ENCODE data around the gene PARD3. TPM values are rescaled to one million over a fixed set of nuclear protein-coding genes. Genes with fewer than 3 reads are reported as not detected.
A peak's percentile ranks its signal among the peaks of the same experiment; 100 is the strongest.

PARD3 gene
- total and polyA plus RNA-seq, 2 donors (not counting 3 experiments of a cell fraction or from before 2014, with no cell fraction given): 7.3 to 24.1 TPM

DNA sequence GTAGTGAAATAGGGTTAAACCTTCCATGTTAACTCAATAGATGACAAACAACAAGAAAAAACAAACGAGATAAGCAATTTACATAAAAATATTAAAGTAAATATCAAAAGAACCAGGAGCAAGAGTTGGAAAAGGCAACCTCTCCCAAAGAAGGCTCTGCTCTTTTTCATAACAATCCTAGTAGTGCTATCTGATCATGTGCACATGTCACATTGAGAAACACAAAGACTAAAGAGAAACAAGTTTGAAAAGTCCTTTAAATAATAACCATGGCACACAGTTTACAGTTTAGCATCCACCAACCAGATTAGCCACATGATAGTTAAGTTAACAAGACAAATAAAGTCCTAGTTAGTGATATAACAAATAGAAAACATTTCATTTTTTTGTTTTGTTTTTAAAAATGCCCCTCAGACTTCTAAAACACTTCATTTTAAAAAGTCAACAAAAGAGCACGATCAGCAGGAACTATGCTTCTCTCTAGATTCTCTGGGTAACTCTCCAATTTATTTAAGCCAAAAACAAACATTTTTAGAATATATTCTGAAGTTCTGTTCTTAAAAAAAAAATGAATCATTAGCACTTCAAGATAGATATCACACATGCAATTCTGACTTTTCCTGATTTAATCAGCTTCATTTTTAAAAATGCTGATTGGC, 110.4 kb downstream of the PARD3 start:
- Histone ChIP-seq H3K9me1 (replicated peaks; ENCODE audit: control insufficient read depth, extremely low read depth, insufficient read depth, low read length) (no peaks in the 10 kb centered on the region), H3K4me3 (replicated peaks in 1 of 3; ENCODE audit: insufficient read depth in 1 of 3, low read depth in 1 of 3, low read length in 3 of 3) (no peak overlapping the region), H3K9me3 (replicated peaks; ENCODE audit: control insufficient read depth, insufficient read depth, low read length) (no peaks in the 10 kb centered on the region), H3K9ac (replicated peaks; ENCODE audit: extremely low read depth, insufficient read depth, low read length) (no peak overlapping the region), H4K20me1 (replicated peaks; ENCODE audit: control insufficient read depth, extremely low read depth, insufficient read depth, low read length) (peaks cover 2% of the 10 kb centered on the region), H3K4me1 (ENCODE audit: control insufficient read depth, extremely low read depth, insufficient read depth, low read length) (peaks cover 25% of the 10 kb centered on the region), H2AFZ (ENCODE audit: low read depth, low read length) (no peak overlapping the region), H3K79me2 (ENCODE audit: control insufficient read depth, insufficient read depth, low read length) (peaks cover 12% of the 10 kb centered on the region), H3K36me3 (ENCODE audit: control insufficient read depth in 2 of 2, extremely low read depth in 1 of 2, insufficient read depth in 2 of 2, low read length in 2 of 2) (no peaks in the 10 kb centered on the region), H3K27me3 (ENCODE audit: control insufficient read depth in 2 of 2, insufficient read depth in 2 of 2, low read length in 2 of 2) (no peaks in the 10 kb centered on the region), H3K27ac (ENCODE audit: insufficient read depth, low read depth, low read length) (no peak overlapping the region), H3K4me2 (ENCODE audit: insufficient read depth, low read length) (no peak overlapping the region)
- DNase-seq (ENCODE audit: low read depth, low spot score) (no peak), FAIRE-seq (peak; percentile 21)
- dilution Hi-C loops (cut with MboI; ENCODE audit: extremely low pct_ligation_motif_present, low sequenced_read_pairs): no loop called here
- BruUV-seq (replicated peaks): no TSS peak
- CTCF ChIA-PET: interaction anchor here (0.6 to 1.6 kb wide), 3 partner anchors 16 to 40 kb away, joined by 4 to 7 read pairs (median 5); no protein-coding TSS in a partner anchor
- POLR2A ChIA-PET: interaction anchor here (0.7 kb wide), 1 partner anchor 18 kb away, joined by 4 read pairs; no protein-coding TSS in a partner anchor
- intact Hi-C loops (cut with micrococcal nuclease): loop anchor here (10.0 kb wide), 1 partner anchor 490 kb away; no protein-coding TSS in a partner anchor
- TF ChIP-seq FOS (IDR thresholded peaks at IDR 0.05; ENCODE audit: borderline replicate concordance, insufficient read depth, low read length) (no peak), GATA2 (IDR thresholded peaks at IDR 0.05; ENCODE audit: insufficient read depth, insufficient read length, low read depth, low read length) (no peak), POLR2A (IDR thresholded peaks at IDR 0.05; ENCODE audit: low read depth, low read length) (no peak), MYC (IDR thresholded peaks at IDR 0.05; ENCODE audit: low read depth, low read length) (no peak)
- TF ChIP-seq, protein P1, sequence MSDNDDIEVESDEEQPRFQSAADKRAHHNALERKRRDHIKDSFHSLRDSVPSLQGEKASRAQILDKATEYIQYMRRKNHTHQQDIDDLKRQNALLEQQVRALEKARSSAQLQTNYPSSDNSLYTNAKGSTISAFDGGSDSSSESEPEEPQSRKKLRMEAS (IDR thresholded peaks at IDR 0.05; ENCODE audit: insufficient read depth, insufficient read length): no peak

- Histone ChIP-seq H2AFZ (ENCODE audit: low read depth, low read length) (no peak overlapping the region), H4K20me1 (replicated peaks; ENCODE audit: control insufficient read depth, extremely low read depth, insufficient read depth, low read length) (no peaks in the 10 kb centered on the region), H3K4me1 (ENCODE audit: control insufficient read depth, extremely low read depth, insufficient read depth, low read length) (peaks cover 36% of the 10 kb centered on the region), H3K4me2 (ENCODE audit: insufficient read depth, low read length) (no peak overlapping the region), H3K4me3 (replicated peaks in 1 of 3; ENCODE audit: insufficient read depth in 1 of 3, low read depth in 1 of 3, low read length in 3 of 3) (no peak overlapping the region), H3K79me2 (ENCODE audit: control insufficient read depth, insufficient read depth, low read length) (peaks cover 18% of the 10 kb centered on the region), H3K9me3 (replicated peaks; ENCODE audit: control insufficient read depth, insufficient read depth, low read length) (no peaks in the 10 kb centered on the region), H3K36me3 (ENCODE audit: control insufficient read depth in 2 of 2, extremely low read depth in 1 of 2, insufficient read depth in 2 of 2, low read length in 2 of 2) (no peaks in the 10 kb centered on the region), H3K9me1 (replicated peaks; ENCODE audit: control insufficient read depth, extremely low read depth, insufficient read depth, low read length) (no peaks in the 10 kb centered on the region), H3K9ac (replicated peaks; ENCODE audit: extremely low read depth, insufficient read depth, low read length) (no peak overlapping the region), H3K27me3 (ENCODE audit: control insufficient read depth in 2 of 2, insufficient read depth in 2 of 2, low read length in 2 of 2) (no peaks in the 10 kb centered on the region), H3K27ac (ENCODE audit: insufficient read depth, low read depth, low read length) (no peak overlapping the region)
- TF ChIP-seq EZH2 (IDR thresholded peaks at IDR 0.05; ENCODE audit: borderline replicate concordance, low read depth, low read length, severe bottlenecking) (no peak), JUN (IDR thresholded peaks at IDR 0.05; ENCODE audit: borderline replicate concordance, insufficient read depth, insufficient read length, low read depth) (no peak), GATA2 (IDR thresholded peaks at IDR 0.05; ENCODE audit: insufficient read depth, insufficient read length, low read depth, low read length) (no peak), POLR2A (IDR thresholded peaks at IDR 0.05; ENCODE audit: low read depth, low read length) (no peak), POLR2AphosphoS5 (IDR thresholded peaks at IDR 0.05; ENCODE audit: insufficient read depth, low read depth, low read length) (no peak), FOS (IDR thresholded peaks at IDR 0.05; ENCODE audit: borderline replicate concordance, insufficient read depth, low read length) (no peak), MYC (IDR thresholded peaks at IDR 0.05; ENCODE audit: low read depth, low read length) (no peak)
- TF ChIP-seq, protein P1 (IDR thresholded peaks at IDR 0.05; ENCODE audit: insufficient read depth, insufficient read length): no peak
- TF ChIP-seq, protein P2, sequence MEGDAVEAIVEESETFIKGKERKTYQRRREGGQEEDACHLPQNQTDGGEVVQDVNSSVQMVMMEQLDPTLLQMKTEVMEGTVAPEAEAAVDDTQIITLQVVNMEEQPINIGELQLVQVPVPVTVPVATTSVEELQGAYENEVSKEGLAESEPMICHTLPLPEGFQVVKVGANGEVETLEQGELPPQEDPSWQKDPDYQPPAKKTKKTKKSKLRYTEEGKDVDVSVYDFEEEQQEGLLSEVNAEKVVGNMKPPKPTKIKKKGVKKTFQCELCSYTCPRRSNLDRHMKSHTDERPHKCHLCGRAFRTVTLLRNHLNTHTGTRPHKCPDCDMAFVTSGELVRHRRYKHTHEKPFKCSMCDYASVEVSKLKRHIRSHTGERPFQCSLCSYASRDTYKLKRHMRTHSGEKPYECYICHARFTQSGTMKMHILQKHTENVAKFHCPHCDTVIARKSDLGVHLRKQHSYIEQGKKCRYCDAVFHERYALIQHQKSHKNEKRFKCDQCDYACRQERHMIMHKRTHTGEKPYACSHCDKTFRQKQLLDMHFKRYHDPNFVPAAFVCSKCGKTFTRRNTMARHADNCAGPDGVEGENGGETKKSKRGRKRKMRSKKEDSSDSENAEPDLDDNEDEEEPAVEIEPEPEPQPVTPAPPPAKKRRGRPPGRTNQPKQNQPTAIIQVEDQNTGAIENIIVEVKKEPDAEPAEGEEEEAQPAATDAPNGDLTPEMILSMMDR (IDR thresholded peaks at IDR 0.05; ENCODE audit: extremely low read depth in 1 of 2, insufficient read depth in 1 of 2, low read depth in 1 of 2, low read length in 2 of 2): no peak
- DNase-seq (ENCODE audit: low read depth, low spot score) (no peak), FAIRE-seq (no peak)
- dilution Hi-C loops (cut with MboI; ENCODE audit: extremely low pct_ligation_motif_present, low sequenced_read_pairs): no loop called here
- ChIA-PET CTCF (no interaction called here), POLR2A (no interaction called here)
- intact Hi-C loops (cut with micrococcal nuclease): loop anchor here (10.0 kb wide), 1 partner anchor 492 kb away; no protein-coding TSS in a partner anchor
- BruUV-seq (replicated peaks): no TSS peak
Observed at GRCh38 chr10:34702982-34703381, 112.1 kb downstream of the PARD3 start.
